PC-9 (cell line): ENCODE measurements around the gene S1PR4. TPM values are rescaled to one million over a fixed set of nuclear protein-coding genes. Genes with fewer than 3 reads are reported as not detected.

Experiments used
- BruUV-seq: library from RNA; stranded (reverse); fragments of 400-500 nt; replicated peaks from 2 replicates; lab custom pipeline; 2021; lab: Mats Ljungman, UMichigan
- CTCF ChIA-PET: fragments of 300-600 bp; sonication (Branson Sonifier 250); formaldehyde crosslinking; loops from one replicate; lab custom pipeline; 2022; ENCODE audit warnings: antibody characterized with exemption; lab: Charles Lee
- POLR2A ChIA-PET: fragments of 300-600 bp; sonication (Branson Sonifier 250); formaldehyde crosslinking; loops from one replicate; lab custom pipeline; 2022; ENCODE audit warnings: antibody characterized with exemption; ENCODE audit not compliant: unreplicated experiment; lab: Charles Lee
- DNase-seq, 2 experiments: peaks; one replicate each; pipeline versions ENCODE4 v3.0.0 to v3.0.0-alpha.2; 2015 to 2022; ENCODE audit warnings: mixed read lengths in 1 of 2
- H2AFZ ChIP-seq: fragments of 200-600 bp; sonication (generic); 2 replicates; pipeline ENCODE4 v1.8.1; 2017; ENCODE audit warnings: antibody characterized with exemption
- H3F3A ChIP-seq: fragments of 200-600 bp; sonication (generic); 2 replicates; pipeline ENCODE4 v1.8.1; 2017; ENCODE audit warnings: antibody characterized with exemption, mild to moderate bottlenecking, low read depth; ENCODE audit not compliant: insufficient read depth
- H3K27ac ChIP-seq: fragments of 200-600 bp; sonication (generic); 2 replicates; pipeline ENCODE4 v1.6.1; 2016; ENCODE audit warnings: mixed run types
- H3K27me3 ChIP-seq: fragments of 200-600 bp; sonication (generic); 2 replicates; pipeline ENCODE4 v1.6.1; 2016; ENCODE audit warnings: low read depth, mixed run types; ENCODE audit not compliant: insufficient read depth
- H3K36me3 ChIP-seq: fragments of 200-600 bp; sonication (generic); 2 replicates; pipeline ENCODE4 v1.6.1; 2016; ENCODE audit warnings: low read depth, mixed run types
- H3K4me1 ChIP-seq: fragments of 200-600 bp; sonication (generic); replicated peaks from 2 replicates; pipeline ENCODE4 v1.6.1; 2016; ENCODE audit warnings: mixed run types; ENCODE audit not compliant: insufficient read depth
- H3K4me2 ChIP-seq: fragments of 200-600 bp; sonication (generic); 2 replicates; pipeline ENCODE4 v1.6.1; 2017; ENCODE audit warnings: mixed run types
- H3K4me3 ChIP-seq: fragments of 200-600 bp; sonication (generic); 2 replicates; pipeline ENCODE4 v1.6.1; 2016; ENCODE audit warnings: mixed run types
- H3K79me2 ChIP-seq: fragments of 200-600 bp; sonication (generic); 2 replicates; pipeline ENCODE4 v1.6.1; 2017; ENCODE audit warnings: low read depth, mixed run types
- H3K9me2 ChIP-seq: fragments of 200-600 bp; sonication (generic); 2 replicates; pipeline ENCODE4 v1.8.1; 2017; ENCODE audit warnings: mild to moderate bottlenecking; ENCODE audit not compliant: insufficient read depth
- H3K9me3 ChIP-seq: fragments of 200-600 bp; sonication (generic); 2 replicates; pipeline ENCODE4 v1.8.1; 2016; ENCODE audit warnings: low read depth; ENCODE audit not compliant: insufficient read depth
- H4K20me1 ChIP-seq: fragments of 200-600 bp; sonication (generic); 2 replicates; pipeline ENCODE4 v1.8.1; 2017; ENCODE audit not compliant: insufficient read depth
- CTCF ChIP-seq: fragments of 200-600 bp; sonication (generic); conservative IDR thresholded peaks from 2 replicates; pipeline ENCODE4 v1.6.1; 2017; ENCODE audit warnings: mixed run types, antibody characterized with exemption, mild to moderate bottlenecking, moderate library complexity
- EZH2 ChIP-seq: fragments of 200-600 bp; sonication (generic); IDR thresholded peaks from 2 replicates; pipeline ENCODE4 v1.8.0; 2017; ENCODE audit warnings: antibody characterized with exemption, low read depth
- intact Hi-C: fragments of 100-400 bp; cut with micrococcal nuclease; formaldehyde crosslinking; loops from one replicate; pipeline ENCODE4 v1.10.0; 2022; ENCODE audit not compliant: unreplicated experiment
- total RNA-seq: library from RNA; stranded (reverse); gene quantifications from 2 replicates; pipeline ENCODE4 v1.2.3, GENCODE V29; 2021

The S1PR4 gene
- total RNA-seq, 1 experiment from 2014 or later: 0.37 TPM

- H3K4me2 ChIP-seq: peak overlapping the region; percentile 71
- no peaks in the 10 kb centered on the region for H4K20me1 ChIP-seq
- peaks cover 10% of the 10 kb centered on the region; the same call in 1 of the 2 replicates for H3F3A ChIP-seq
- peak overlapping the region; percentile 96 for H3K27ac ChIP-seq
- H3K4me1 ChIP-seq: peaks cover 21% of the 10 kb centered on the region
- no peak for TF ChIP-seq CTCF
- no peaks in the 10 kb centered on the region for H3K27me3 ChIP-seq
- H2AFZ ChIP-seq: no peak overlapping the region
- no peaks in the 10 kb centered on the region for H3K79me2 ChIP-seq
- peak; percentile 75 to 80 for DNase-seq
- BruUV-seq: no TSS peak
- no peaks in the 10 kb centered on the region for H3K36me3 ChIP-seq
- H3K9me2 ChIP-seq: no peaks in the 10 kb centered on the region
- POLR2A ChIA-PET: no interaction called here
- H3K4me3 ChIP-seq: peak overlapping the region; percentile 24; the same call in 1 of the 2 replicates
- H3K9me3 ChIP-seq: no peaks in the 10 kb centered on the region
- CTCF ChIA-PET: no interaction called here
- intact Hi-C loops: loop anchor here (5.0 kb wide), 1 partner anchor 40 kb away; the partner anchor contains the start of gene GNA15
Measured at GRCh38 chr19:3176715-3177501, 1.7 kb upstream of the S1PR4 start.

- CTCF ChIA-PET: no interaction called here
- Histone ChIP-seq H3K27ac (no peak overlapping the region), H3F3A (peaks cover 10% of the 10 kb centered on the region; the same call in 1 of the 2 replicates)
Measured at GRCh38 chr19:3178973-3179738, 587 bp downstream of the S1PR4 start.

More at GRCh38 chr19:3178973-3179738, 587 bp downstream of the S1PR4 start:
- intact Hi-C loops: loop anchor here (5.0 kb wide), 1 partner anchor 42 kb away; the partner anchor contains the start of gene GNA15
- no peak for DNase-seq
- Histone ChIP-seq H2AFZ (no peak overlapping the region), H3K4me2 (no peak overlapping the region), H3K9me2 (no peaks in the 10 kb centered on the region), H3K4me3 (no peak overlapping the region), H3K9me3 (no peaks in the 10 kb centered on the region), H4K20me1 (no peaks in the 10 kb centered on the region), H3K36me3 (no peaks in the 10 kb centered on the region), H3K4me1 (peaks cover 21% of the 10 kb centered on the region), H3K27me3 (no peaks in the 10 kb centered on the region), H3K79me2 (no peaks in the 10 kb centered on the region)
- TF ChIP-seq CTCF (no peak), EZH2 (no peak)
- POLR2A ChIA-PET: no interaction called here
- BruUV-seq: no TSS peak
